ENCODE results near the gene DCLK1.

GRCh38 chr13:35912841-35913240, 218.3 kb downstream of the DCLK1 start:
- no peak for TF ChIP-seq CTCF (IDR thresholded peaks at IDR 0.05; ENCODE audit: insufficient read depth, low read length)
- no peak for TF ChIP-seq POLR2AphosphoS5 (IDR thresholded peaks at IDR 0.05; ENCODE audit: low read depth)
- no peak for TF ChIP-seq GABPA (IDR thresholded peaks at IDR 0.05; ENCODE audit: low read depth)
